Measurements from ENCODE around the gene EXOC4.

DNA sequence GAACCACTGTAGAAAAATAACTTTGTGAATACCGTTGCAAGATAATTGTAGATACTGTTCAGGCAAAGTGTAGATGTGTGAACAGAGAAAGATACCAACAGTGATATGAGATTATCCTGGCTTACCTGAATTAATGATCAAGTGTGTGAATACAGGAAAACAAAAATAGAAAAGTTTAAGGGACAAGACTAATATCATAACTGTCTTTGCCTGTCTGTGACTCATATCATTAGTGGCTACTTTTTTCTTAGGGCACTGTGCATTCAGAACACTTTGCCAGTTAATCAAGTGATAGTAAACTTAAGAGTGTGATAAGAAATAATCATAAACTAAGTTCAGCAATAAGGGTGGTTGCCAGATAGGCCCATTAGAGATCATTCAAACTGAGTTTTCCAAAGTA, 551.2 kb downstream of the EXOC4 start:
- TF ChIP-seq EZH2 (IDR thresholded peaks at IDR 0.05; ENCODE audit: low read length, missing control alignments) = no peak
- TF ChIP-seq, protein P1, sequence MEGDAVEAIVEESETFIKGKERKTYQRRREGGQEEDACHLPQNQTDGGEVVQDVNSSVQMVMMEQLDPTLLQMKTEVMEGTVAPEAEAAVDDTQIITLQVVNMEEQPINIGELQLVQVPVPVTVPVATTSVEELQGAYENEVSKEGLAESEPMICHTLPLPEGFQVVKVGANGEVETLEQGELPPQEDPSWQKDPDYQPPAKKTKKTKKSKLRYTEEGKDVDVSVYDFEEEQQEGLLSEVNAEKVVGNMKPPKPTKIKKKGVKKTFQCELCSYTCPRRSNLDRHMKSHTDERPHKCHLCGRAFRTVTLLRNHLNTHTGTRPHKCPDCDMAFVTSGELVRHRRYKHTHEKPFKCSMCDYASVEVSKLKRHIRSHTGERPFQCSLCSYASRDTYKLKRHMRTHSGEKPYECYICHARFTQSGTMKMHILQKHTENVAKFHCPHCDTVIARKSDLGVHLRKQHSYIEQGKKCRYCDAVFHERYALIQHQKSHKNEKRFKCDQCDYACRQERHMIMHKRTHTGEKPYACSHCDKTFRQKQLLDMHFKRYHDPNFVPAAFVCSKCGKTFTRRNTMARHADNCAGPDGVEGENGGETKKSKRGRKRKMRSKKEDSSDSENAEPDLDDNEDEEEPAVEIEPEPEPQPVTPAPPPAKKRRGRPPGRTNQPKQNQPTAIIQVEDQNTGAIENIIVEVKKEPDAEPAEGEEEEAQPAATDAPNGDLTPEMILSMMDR (conservative IDR thresholded peaks at IDR 0.05 in 1 of 2, IDR thresholded peaks at IDR 0.05 in 1 of 2; ENCODE audit: low read depth in 1 of 2, low read length in 2 of 2) = no peak

Measured in fibroblast of lung (primary cell).